ENCODE measurements around the gene KLHL25.

KLHL25 gene

GRCh38 chr15:85730001-85730820 lies 64.5 kb downstream of the KLHL25 start:
- H3K79me2 ChIP-seq, result no peaks in the 10 kb centered on the region
- peak; percentile 51 for TF ChIP-seq CTCF (IDR thresholded peaks at IDR 0.05)
- no peak overlapping the region for H3K4me3 ChIP-seq (ENCODE audit: low read depth, low read length)
- H2AFZ ChIP-seq, result no peak overlapping the region
- H3K4me2 ChIP-seq (ENCODE audit: low read length), result no peak overlapping the region
- no peaks in the 10 kb centered on the region for H3K4me1 ChIP-seq
- H3K36me3 ChIP-seq (ENCODE audit: control insufficient read depth, insufficient read depth, low read length), result no peaks in the 10 kb centered on the region
- H3K27ac ChIP-seq, result no peak overlapping the region
- H3K9me3 ChIP-seq (ENCODE audit: control insufficient read depth, low read length), result peaks cover 4% of the 10 kb centered on the region
- no peak overlapping the region for H3K9ac ChIP-seq
- H3K27me3 ChIP-seq (ENCODE audit: control insufficient read depth, insufficient read depth, low read length), result no peaks in the 10 kb centered on the region

DNA sequence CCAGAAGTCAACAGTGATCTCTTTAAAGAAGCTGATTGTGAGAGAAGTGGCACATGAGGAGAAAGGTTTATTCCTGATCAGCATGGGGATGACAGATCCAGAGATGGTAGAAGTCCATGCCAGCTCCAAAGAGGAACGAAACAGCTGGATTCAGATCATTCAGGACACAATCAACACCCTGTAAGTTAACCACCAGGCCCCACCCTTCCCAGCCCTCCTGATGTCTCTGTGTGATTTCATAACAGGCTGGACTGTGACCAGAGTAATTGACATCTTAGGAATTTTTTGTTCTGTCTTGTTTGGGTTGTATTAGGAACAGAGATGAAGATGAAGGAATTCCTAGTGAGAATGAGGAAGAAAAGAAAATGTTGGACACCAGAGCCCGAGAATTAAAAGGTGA lies 67.7 kb downstream of the KLHL25 start:
- peak overlapping the region; percentile 29 for H3K27ac ChIP-seq
- H3K36me3 ChIP-seq (ENCODE audit: control insufficient read depth, insufficient read depth, low read length), result no peaks in the 10 kb centered on the region
- H3K4me3 ChIP-seq (ENCODE audit: low read depth, low read length), result no peak overlapping the region
- TF ChIP-seq CTCF (IDR thresholded peaks at IDR 0.05), result no peak
- H3K27me3 ChIP-seq (ENCODE audit: control insufficient read depth, insufficient read depth, low read length), result no peaks in the 10 kb centered on the region
- H3K4me2 ChIP-seq (ENCODE audit: low read length), result no peak overlapping the region
- no peaks in the 10 kb centered on the region for H3K79me2 ChIP-seq
- H3K4me1 ChIP-seq, result no peaks in the 10 kb centered on the region
- H3K9me3 ChIP-seq (ENCODE audit: control insufficient read depth, low read length), result no peaks in the 10 kb centered on the region
- H2AFZ ChIP-seq, result no peak overlapping the region
- no peak overlapping the region for H3K9ac ChIP-seq

DNA sequence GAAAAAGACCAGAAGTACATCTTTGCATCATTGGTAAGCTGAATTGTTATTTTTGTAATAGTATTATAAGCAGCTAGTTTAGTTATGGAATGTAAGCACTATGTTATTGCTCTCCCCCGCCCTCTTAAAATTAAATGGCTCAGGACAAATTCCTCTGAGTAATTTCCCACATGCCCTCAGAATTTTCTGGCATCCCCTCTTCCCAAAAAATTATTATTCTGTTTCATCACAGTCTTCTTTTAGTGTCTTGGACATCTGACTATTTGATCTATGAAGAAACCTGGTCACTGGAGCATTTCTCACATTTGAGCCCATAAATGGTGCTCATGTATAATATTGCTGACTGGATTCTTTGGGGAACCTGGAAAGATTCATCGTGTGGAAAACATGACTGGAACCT lies 68.3 kb downstream of the KLHL25 start:
- Histone ChIP-seq H3K27me3 (ENCODE audit: control insufficient read depth, insufficient read depth, low read length) (no peaks in the 10 kb centered on the region), H3K36me3 (ENCODE audit: control insufficient read depth, insufficient read depth, low read length) (no peaks in the 10 kb centered on the region), H3K27ac (peak overlapping the region; percentile 29), H3K4me3 (ENCODE audit: low read depth, low read length) (no peak overlapping the region), H2AFZ (no peak overlapping the region), H3K9me3 (ENCODE audit: control insufficient read depth, low read length) (no peaks in the 10 kb centered on the region), H3K79me2 (no peaks in the 10 kb centered on the region), H3K9ac (no peak overlapping the region), H3K4me1 (no peaks in the 10 kb centered on the region), H3K4me2 (ENCODE audit: low read length) (no peak overlapping the region)
- no peak for TF ChIP-seq CTCF (IDR thresholded peaks at IDR 0.05)

- Histone ChIP-seq H3K36me3 (ENCODE audit: control insufficient read depth, insufficient read depth, low read length) (no peaks in the 10 kb centered on the region), H3K9me3 (ENCODE audit: control insufficient read depth, low read length) (no peaks in the 10 kb centered on the region), H3K4me3 (ENCODE audit: low read depth, low read length) (no peak overlapping the region), H3K4me1 (no peaks in the 10 kb centered on the region), H2AFZ (no peak overlapping the region), H3K79me2 (no peaks in the 10 kb centered on the region), H3K27me3 (ENCODE audit: control insufficient read depth, insufficient read depth, low read length) (no peaks in the 10 kb centered on the region), H3K4me2 (ENCODE audit: low read length) (no peak overlapping the region), H3K27ac (no peak overlapping the region), H3K9ac (no peak overlapping the region)
- no peak for TF ChIP-seq CTCF (IDR thresholded peaks at IDR 0.05)
Measured at GRCh38 chr15:85725564-85725963, 69.2 kb downstream of the KLHL25 start.

- no peak overlapping the region for H3K9ac ChIP-seq
- no peak overlapping the region for H2AFZ ChIP-seq
- H3K4me2 ChIP-seq (ENCODE audit: low read length), result no peak overlapping the region
- H3K27ac ChIP-seq, result no peak overlapping the region
- no peaks in the 10 kb centered on the region for H3K79me2 ChIP-seq
- H3K9me3 ChIP-seq (ENCODE audit: control insufficient read depth, low read length), result no peaks in the 10 kb centered on the region
- no peaks in the 10 kb centered on the region for H3K27me3 ChIP-seq (ENCODE audit: control insufficient read depth, insufficient read depth, low read length)
- no peaks in the 10 kb centered on the region for H3K4me1 ChIP-seq
- no peak overlapping the region for H3K4me3 ChIP-seq (ENCODE audit: low read depth, low read length)
- H3K36me3 ChIP-seq (ENCODE audit: control insufficient read depth, insufficient read depth, low read length), result no peaks in the 10 kb centered on the region
- no peak for TF ChIP-seq CTCF (IDR thresholded peaks at IDR 0.05)
Measured at GRCh38 chr15:85725019-85725418, 69.7 kb downstream of the KLHL25 start.
